Activated T-cell treated with anti-CD3 and anti-CD28 coated beads, Interleukin-2, amount 50 U/mL, for 72 hours (primary cell): ENCODE results near the gene IFNLR1. TPM values are rescaled to one million over a fixed set of nuclear protein-coding genes. Genes with fewer than 3 reads are reported as not detected.

Experiments used
- ATAC-seq, 2 donors: fragments of 150-1000 bp; cut with Tn5 transposase; replicated peaks in 1 of 2; 2 replicates each; pipeline ENCODE4 v1.10.0; 2021; ENCODE audit warnings: moderate library complexity in 2 of 2, mild to moderate bottlenecking in 1 of 2
- DNase-seq, 2 donors: peaks; one replicate each; pipeline ENCODE4 v3.0.0; 2021 to 2022; ENCODE audit warnings: mixed read lengths in 1 of 2
- H3K27ac Mint-ChIP-seq: one replicate; pipeline ENCODE4 v1.8.0; 2022; ENCODE audit warnings: mild to moderate bottlenecking, moderate library complexity, mixed read lengths
- H3K27me3 Mint-ChIP-seq: one replicate; pipeline ENCODE4 v1.8.0; 2022; ENCODE audit warnings: low read depth, mixed read lengths
- H3K36me3 Mint-ChIP-seq, 2 donors: one replicate each; pipeline ENCODE4 v1.8.0; 2022; ENCODE audit warnings: mixed read lengths in 2 of 2, mild to moderate bottlenecking in 1 of 2; ENCODE audit not compliant: insufficient read depth in 2 of 2
- H3K4me1 Mint-ChIP-seq: one replicate; pipeline ENCODE4 v1.8.0; 2022; ENCODE audit warnings: low read depth, mixed read lengths
- H3K4me3 Mint-ChIP-seq, 2 donors: one replicate each; pipeline ENCODE4 v1.8.0; 2022; ENCODE audit warnings: mild to moderate bottlenecking in 2 of 2, mixed read lengths in 2 of 2, moderate library complexity in 2 of 2
- H3K9me3 Mint-ChIP-seq, 2 donors: one replicate each; pipeline ENCODE4 v1.8.0; 2022; ENCODE audit warnings: mixed read lengths in 2 of 2
- total RNA-seq, 2 donors: library from RNA; stranded (reverse); gene quantifications; one replicate each; pipeline ENCODE4 v1.2.3, GENCODE V29; 2022

The IFNLR1 gene
- total RNA-seq, 2 donors from 2014 or later: 11.8 to 19.2 TPM

- Mint-ChIP-seq H3K4me3 (no peak overlapping the region), H3K4me1 (peaks cover 43% of the 10 kb centered on the region), H3K27ac (no peak overlapping the region), H3K27me3 (no peaks in the 10 kb centered on the region), H3K9me3 (no peaks in the 10 kb centered on the region), H3K36me3 (no peaks in the 10 kb centered on the region)
- DNase-seq: no peak
- no peak for ATAC-seq
Observed at GRCh38 chr1:24202987-24203386, 15.9 kb upstream of the IFNLR1 start.

GRCh38 chr1:24202556-24202955, 15.5 kb upstream of the IFNLR1 start:
- H3K9me3 Mint-ChIP-seq: no peaks in the 10 kb centered on the region
- no peak overlapping the region for H3K27ac Mint-ChIP-seq
- H3K36me3 Mint-ChIP-seq: no peaks in the 10 kb centered on the region
- H3K4me3 Mint-ChIP-seq: no peak overlapping the region
- peaks cover 43% of the 10 kb centered on the region for H3K4me1 Mint-ChIP-seq
- ATAC-seq (peak; percentile 29 to 41), DNase-seq (no peak)
- H3K27me3 Mint-ChIP-seq: no peaks in the 10 kb centered on the region

- no peaks in the 10 kb centered on the region for H3K36me3 Mint-ChIP-seq
- H3K27me3 Mint-ChIP-seq: no peaks in the 10 kb centered on the region
- H3K27ac Mint-ChIP-seq: no peak overlapping the region
- no peaks in the 10 kb centered on the region for H3K9me3 Mint-ChIP-seq
- DNase-seq (peak; percentile 52 to 67), ATAC-seq (peak; percentile 20 to 26)
- no peak overlapping the region for H3K4me3 Mint-ChIP-seq
- H3K4me1 Mint-ChIP-seq: peaks cover 43% of the 10 kb centered on the region
Observed at GRCh38 chr1:24201941-24202440, 14.9 kb upstream of the IFNLR1 start.

GRCh38 chr1:24199291-24199900, 12.3 kb upstream of the IFNLR1 start:
- no peaks in the 10 kb centered on the region for H3K9me3 Mint-ChIP-seq
- DNase-seq (peak; percentile 78), ATAC-seq (peak; percentile 76 to 78)
- no peaks in the 10 kb centered on the region for H3K27me3 Mint-ChIP-seq
- peak overlapping the region; percentile 69 to 75 for H3K4me3 Mint-ChIP-seq
- peaks cover 62% of the 10 kb centered on the region for H3K4me1 Mint-ChIP-seq
- H3K27ac Mint-ChIP-seq: peak overlapping the region; percentile 63
- no peaks in the 10 kb centered on the region for H3K36me3 Mint-ChIP-seq

- H3K9me3 Mint-ChIP-seq: no peaks in the 10 kb centered on the region
- no peak overlapping the region for H3K4me3 Mint-ChIP-seq
- H3K27ac Mint-ChIP-seq: no peak overlapping the region
- DNase-seq: no peak
- H3K36me3 Mint-ChIP-seq: no peaks in the 10 kb centered on the region
- no peaks in the 10 kb centered on the region for H3K27me3 Mint-ChIP-seq
- ATAC-seq: no peak
- peaks cover 64% of the 10 kb centered on the region for H3K4me1 Mint-ChIP-seq
Observed at GRCh38 chr1:24198766-24199165, 11.7 kb upstream of the IFNLR1 start.

GRCh38 chr1:24195874-24196273, 8.8 kb upstream of the IFNLR1 start:
- Mint-ChIP-seq H3K9me3 (peaks cover 2 to 3% of the 10 kb centered on the region in 2 donors), H3K27ac (no peak overlapping the region), H3K4me3 (peak overlapping the region in 1 of 2 donors; percentile 40), H3K27me3 (no peaks in the 10 kb centered on the region), H3K36me3 (peaks cover 3 to 7% of the 10 kb centered on the region in 2 donors), H3K4me1 (peaks cover 70% of the 10 kb centered on the region)
- ATAC-seq (no peak), DNase-seq (no peak)

- H3K9me3 Mint-ChIP-seq: peaks cover 2 to 3% of the 10 kb centered on the region in 2 donors
- H3K4me3 Mint-ChIP-seq: peak overlapping the region; percentile 6 to 40
- peaks cover 70% of the 10 kb centered on the region for H3K4me1 Mint-ChIP-seq
- H3K36me3 Mint-ChIP-seq: peaks cover 3 to 7% of the 10 kb centered on the region in 2 donors
- H3K27me3 Mint-ChIP-seq: no peaks in the 10 kb centered on the region
- ATAC-seq: no peak
- DNase-seq: no peak
- no peak overlapping the region for H3K27ac Mint-ChIP-seq
Observed at GRCh38 chr1:24195136-24195535, 8.0 kb upstream of the IFNLR1 start.

GRCh38 chr1:24193046-24193445, 6.0 kb upstream of the IFNLR1 start:
- no peak for DNase-seq

GRCh38 chr1:24191860-24192259, 4.8 kb upstream of the IFNLR1 start:
- H3K4me1 Mint-ChIP-seq: peaks cover 89% of the 10 kb centered on the region
- peak overlapping the region; percentile 80 to 81 for H3K4me3 Mint-ChIP-seq
- DNase-seq: peak; percentile 57 to 78
- H3K9me3 Mint-ChIP-seq: peaks cover 2 to 3% of the 10 kb centered on the region in 2 donors
- peak overlapping the region; percentile 92 for H3K27ac Mint-ChIP-seq
- H3K27me3 Mint-ChIP-seq: no peaks in the 10 kb centered on the region
- H3K36me3 Mint-ChIP-seq: peaks cover 3 to 8% of the 10 kb centered on the region in 2 donors
- peak; percentile 86 to 87 for ATAC-seq

More at GRCh38 chr1:24193046-24193445, 6.0 kb upstream of the IFNLR1 start:
- Mint-ChIP-seq H3K27me3 (no peaks in the 10 kb centered on the region), H3K36me3 (peaks cover 3 to 8% of the 10 kb centered on the region in 2 donors), H3K9me3 (peaks cover 2 to 3% of the 10 kb centered on the region in 2 donors), H3K4me1 (peaks cover 82% of the 10 kb centered on the region), H3K4me3 (no peak overlapping the region), H3K27ac (peak overlapping the region; percentile 41)
- no peak for ATAC-seq

GRCh38 chr1:24190983-24191461, 3.9 kb upstream of the IFNLR1 start:
- Mint-ChIP-seq H3K4me1 (peaks cover 93% of the 10 kb centered on the region), H3K4me3 (peak overlapping the region; percentile 54)
- no peak for DNase-seq

GRCh38 chr1:24189528-24189927, 2.4 kb upstream of the IFNLR1 start:
- no peaks in the 10 kb centered on the region for H3K27me3 Mint-ChIP-seq
- peaks cover 2 to 3% of the 10 kb centered on the region in 2 donors for H3K9me3 Mint-ChIP-seq
- ATAC-seq (no peak), DNase-seq (peak; percentile 42 to 51)
- H3K36me3 Mint-ChIP-seq: peaks cover 3 to 8% of the 10 kb centered on the region in 2 donors
- peaks cover 87% of the 10 kb centered on the region for H3K4me1 Mint-ChIP-seq
- peak overlapping the region; percentile 54 to 62 for H3K4me3 Mint-ChIP-seq
- H3K27ac Mint-ChIP-seq: no peak overlapping the region

More at GRCh38 chr1:24190983-24191461, 3.9 kb upstream of the IFNLR1 start:
- Mint-ChIP-seq H3K36me3 (peaks cover 3 to 8% of the 10 kb centered on the region in 2 donors), H3K9me3 (peaks cover 2 to 3% of the 10 kb centered on the region in 2 donors), H3K27ac (peak overlapping the region; percentile 9), H3K27me3 (no peaks in the 10 kb centered on the region)
- no peak for ATAC-seq

GRCh38 chr1:24186711-24186992, 437 bp downstream of the IFNLR1 start:
- DNase-seq (no peak), ATAC-seq (no peak)
- peaks cover 66% of the 10 kb centered on the region for H3K4me1 Mint-ChIP-seq
- peaks cover under 1 to 6% of the 10 kb centered on the region in 2 donors for H3K36me3 Mint-ChIP-seq
- peak overlapping the region; percentile 25 for H3K27ac Mint-ChIP-seq
- peaks cover under 1 to 2% of the 10 kb centered on the region in 2 donors for H3K9me3 Mint-ChIP-seq
- H3K27me3 Mint-ChIP-seq: no peaks in the 10 kb centered on the region
- H3K4me3 Mint-ChIP-seq: peak overlapping the region; percentile 86 to 93

GRCh38 chr1:24186031-24186710, 918 bp downstream of the IFNLR1 start:
- no peak for ATAC-seq
- DNase-seq: no peak
- H3K4me3 Mint-ChIP-seq: peak overlapping the region; percentile 86 to 93
- peak overlapping the region; percentile 25 for H3K27ac Mint-ChIP-seq
- H3K27me3 Mint-ChIP-seq: no peaks in the 10 kb centered on the region
- H3K36me3 Mint-ChIP-seq: peaks cover 0 to 2% of the 10 kb centered on the region in 2 donors
- peaks cover 0 to under 1% of the 10 kb centered on the region in 2 donors for H3K9me3 Mint-ChIP-seq
- peaks cover 62% of the 10 kb centered on the region for H3K4me1 Mint-ChIP-seq
